Keratinocyte (primary cell): ENCODE data around the gene ZNF680. TPM values are rescaled to one million over a fixed set of nuclear protein-coding genes. Genes with fewer than 3 reads are reported as not detected.

Experiments
- DNase-seq: peaks from one replicate; pipeline ENCODE4 v3.0.0-alpha.2; 2011; ENCODE audit warnings: low read depth, missing footprints, low spot score
- FAIRE-seq: peaks from 2 replicates; lab custom pipeline; 2011; peaks lifted over from hg19 to GRCh38; lab: Jason Lieb, UNC
- H2AFZ ChIP-seq: 2 replicates; pipeline ENCODE4 v1.6.0; 2012; ENCODE audit warnings: low read length, control low read depth, inconsistent platforms; ENCODE audit not compliant: control insufficient read depth
- H3K27ac ChIP-seq: 2 replicates; pipeline ENCODE4 v1.5.1; 2011; ENCODE audit warnings: low read length; ENCODE audit not compliant: control insufficient read depth, insufficient read depth
- H3K27me3 ChIP-seq: 3 replicates; pipeline ENCODE4 v1.6.0; 2011; ENCODE audit warnings: low read length; ENCODE audit not compliant: control insufficient read depth, insufficient read depth; ENCODE audit errors: extremely low read depth
- H3K36me3 ChIP-seq, 2 experiments: 2 replicates in 1 of 2; 3 replicates in 1 of 2; pipeline ENCODE4 v1.5.1; 2011; ENCODE audit warnings: low read length in 2 of 2, mild to moderate bottlenecking in 1 of 2; ENCODE audit not compliant: control insufficient read depth in 2 of 2, insufficient read depth in 2 of 2; ENCODE audit errors: extremely low read depth in 1 of 2
- H3K4me1 ChIP-seq: 3 replicates; pipeline ENCODE4 v1.5.1; 2011; ENCODE audit warnings: low read length; ENCODE audit not compliant: control insufficient read depth, insufficient read depth; ENCODE audit errors: extremely low read depth
- H3K4me2 ChIP-seq: 3 replicates; pipeline ENCODE4 v1.6.0; 2011; ENCODE audit warnings: low read depth, low read length; ENCODE audit not compliant: control insufficient read depth, insufficient read depth; ENCODE audit errors: extremely low read depth
- H3K4me3 ChIP-seq, 3 experiments: fragments of 200-600 bp in 1 of 3; sonication (generic) in 1 of 3; 2 replicates in 2 of 3; 3 replicates in 1 of 3; pipeline ENCODE4 v1.5.1; 2011 to 2016; ENCODE audit warnings: low read length in 3 of 3, mild to moderate bottlenecking in 3 of 3, control low read depth in 2 of 3, inconsistent platforms in 1 of 3, low read depth in 1 of 3, mixed read lengths in 1 of 3, mixed run types in 1 of 3, moderate library complexity in 1 of 3; ENCODE audit not compliant: control insufficient read depth in 2 of 3, insufficient read depth in 2 of 3; ENCODE audit errors: extremely low read depth in 1 of 3
- H3K79me2 ChIP-seq: 2 replicates; pipeline ENCODE4 v1.6.0; 2012; ENCODE audit warnings: low read length; ENCODE audit not compliant: control insufficient read depth, insufficient read depth
- H3K9ac ChIP-seq: 3 replicates; pipeline ENCODE4 v1.6.0; 2011; ENCODE audit warnings: low read length; ENCODE audit not compliant: control insufficient read depth, insufficient read depth; ENCODE audit errors: extremely low read depth
- H3K9me1 ChIP-seq: 3 replicates; pipeline ENCODE4 v1.6.0; 2011; ENCODE audit warnings: low read length; ENCODE audit not compliant: control insufficient read depth, insufficient read depth; ENCODE audit errors: extremely low read depth
- H3K9me3 ChIP-seq: 2 replicates; pipeline ENCODE4 v1.5.1; 2012; ENCODE audit warnings: low read depth, low read length; ENCODE audit not compliant: control insufficient read depth
- H4K20me1 ChIP-seq: 3 replicates; pipeline ENCODE4 v1.6.0; 2011; ENCODE audit warnings: low read length; ENCODE audit not compliant: control insufficient read depth, insufficient read depth; ENCODE audit errors: extremely low read depth
- CTCF ChIP-seq, 3 experiments: IDR thresholded peaks in 1 of 3; conservative IDR thresholded peaks in 1 of 3; optimal IDR thresholded peaks in 1 of 3; 2 replicates in 2 of 3; 3 replicates in 1 of 3; pipeline versions ENCODE3 to v1.5.1; 2011; ENCODE audit warnings: low read length in 3 of 3, mild to moderate bottlenecking in 3 of 3, moderate library complexity in 2 of 3, control low read depth in 1 of 3, inconsistent platforms in 1 of 3; ENCODE audit not compliant: insufficient read depth in 2 of 3; ENCODE audit errors: extremely low read depth in 1 of 3
- EZH2 ChIP-seq: IDR thresholded peaks from one replicate; pipeline ENCODE4 v1.6.1; 2012; ENCODE audit warnings: inconsistent platforms, mild to moderate bottlenecking, low read length, moderate library complexity
- dilution Hi-C: fragments of 300-500 bp; cut with MboI; formaldehyde crosslinking; loops from one replicate; pipeline ENCODE4 v1.7.0; 2020; ENCODE audit warnings: low sequenced_read_pairs; ENCODE audit not compliant: extremely low pct_ligation_motif_present
- polyA minus RNA-seq, 3 experiments: library from RNA; depleted of rRNA, polyadenylated mRNA; stranded (reverse); fragments of >200 nt; gene quantifications; 1 replicate in 1 of 3; 2 replicates in 1 of 3; 3 replicates in 1 of 3; pipeline ENCODE4 v1.2.3, GENCODE V29; 2011
- polyA plus RNA-seq, 5 experiments: library from polyadenylated mRNA; depleted of rRNA in 3 of 5; stranded (reverse) in 3 of 5; stranded (forward) in 1 of 5; unstranded in 1 of 5; fragments of >200 nt; gene quantifications; 1 replicate in 1 of 5; 2 replicates in 3 of 5; 3 replicates in 1 of 5; pipeline versions ENCODE4 v1.2.1 to v1.2.3, GENCODE V29; 2011 to 2012; ENCODE audit warnings: missing spikeins in 2 of 5, low read depth in 1 of 5, low replicate concordance in 1 of 5

ZNF680 gene
- polyA plus RNA-seq (1.9 to 4.5 TPM (median 2.6 TPM) in 3 replicates), polyA minus RNA-seq (1.0 to 6.4 TPM (median 2.7 TPM) in 3 replicates)
- 2.8 TPM for polyA plus RNA-seq (2011; ENCODE audit: low read depth)
- 0.92 and 1.7 TPM in 2 replicates for polyA plus RNA-seq (2011; cell fraction: cytosol; rRNA removed)
- polyA plus RNA-seq (2011; cell fraction: nucleus; rRNA removed): 4.7 and 7.1 TPM in 2 replicates
- polyA plus RNA-seq (2012; ENCODE audit: low replicate concordance): 2.9 and 4.0 TPM in 2 replicates
- 2.5 TPM for polyA minus RNA-seq (2011; cell fraction: cytosol; rRNA and poly(A)+ RNA removed)
- polyA minus RNA-seq (2011; cell fraction: nucleus; rRNA and poly(A)+ RNA removed): 6.0 and 12.6 TPM in 2 replicates

- peak; percentile 65 for DNase-seq
- Histone ChIP-seq H4K20me1 (no peaks in the 10 kb centered on the region), H3K27ac (peak within 1 kb of the TSS; percentile 81), H3K9me1 (no peaks in the 10 kb centered on the region), H3K9ac (peak within 1 kb of the TSS; percentile 92), H2AFZ (peak within 1 kb of the TSS; percentile 100), H3K9me3 (no peaks in the 10 kb centered on the region), H3K79me2 (peaks cover 31% of the 10 kb centered on the region), H3K4me1 (peaks cover 3% of the 10 kb centered on the region), H3K27me3 (no peaks in the 10 kb centered on the region), H3K36me3 (no peaks in the 10 kb centered on the region), H3K4me3 (peak within 1 kb of the TSS; percentile 60 to 98 (median 93)), H3K4me2 (peak within 1 kb of the TSS; percentile 83)
- dilution Hi-C loops: no loop called here
- TF ChIP-seq CTCF (optimal IDR thresholded peaks at IDR 0.05 in 1 of 3, IDR thresholded peaks at IDR 0.05 in 1 of 3, conservative IDR thresholded peaks at IDR 0.05 in 1 of 3; ENCODE audit: extremely low read depth in 1 of 3, insufficient read depth in 2 of 3, low read length in 3 of 3): no peak
- FAIRE-seq: peak; percentile 36
Measured at GRCh38 chr7:64562626-64563278, at the start of gene ZNF680. Gene ZNF680 (minus strand): TSS chr7:64563071. CDS start chr7:64562954, 117 bp downstream.

DNA sequence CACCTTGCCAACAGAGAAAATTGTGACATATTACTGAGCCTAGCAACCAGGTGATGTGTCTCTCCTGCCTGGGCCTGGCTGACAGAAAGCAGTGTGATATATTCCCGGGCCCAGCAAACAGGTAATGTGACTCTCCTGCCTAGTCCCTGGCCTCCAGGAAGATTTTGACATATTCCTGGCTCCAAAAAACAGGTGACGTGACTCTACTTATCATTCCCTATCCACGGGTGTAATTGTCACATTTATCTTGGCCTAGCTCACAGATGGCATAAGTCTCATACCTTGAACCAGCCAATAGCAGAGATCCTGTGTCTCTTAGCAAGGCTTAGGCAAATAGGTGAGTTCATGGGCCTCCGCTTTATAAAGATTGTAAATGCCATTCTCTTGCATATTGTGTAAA lies 49.6 kb upstream of the ZNF680 start:
- no peak overlapping the region for H3K4me2 ChIP-seq
- H3K79me2 ChIP-seq: no peaks in the 10 kb centered on the region
- no peak overlapping the region for H3K4me3 ChIP-seq
- H3K9me1 ChIP-seq: no peaks in the 10 kb centered on the region
- DNase-seq (no peak), FAIRE-seq (no peak)
- peaks cover 3% of the 10 kb centered on the region for H3K9me3 ChIP-seq
- no peak for TF ChIP-seq CTCF (optimal IDR thresholded peaks at IDR 0.05 in 1 of 3, IDR thresholded peaks at IDR 0.05 in 1 of 3, conservative IDR thresholded peaks at IDR 0.05 in 1 of 3; ENCODE audit: extremely low read depth in 1 of 3, insufficient read depth in 2 of 3, low read length in 3 of 3)
- TF ChIP-seq EZH2: no peak
- H2AFZ ChIP-seq: no peak overlapping the region
- H3K4me1 ChIP-seq: no peaks in the 10 kb centered on the region
- dilution Hi-C loops: no loop called here
- no peak overlapping the region for H3K9ac ChIP-seq
- no peaks in the 10 kb centered on the region for H4K20me1 ChIP-seq
- no peak overlapping the region for H3K27ac ChIP-seq
- H3K27me3 ChIP-seq: no peaks in the 10 kb centered on the region
- no peaks in the 10 kb centered on the region for H3K36me3 ChIP-seq
